ENCODE data around the gene MYO10. TPM values are rescaled to one million over a fixed set of nuclear protein-coding genes. Genes with fewer than 3 reads are reported as not detected.
"Not testable (repeated sequence)": the region's sequence is repeated elsewhere in the genome, so short reads cannot be mapped to it uniquely, and the experiment has no call there.

MYO10 gene
- total RNA-seq, 1 experiment from 2014 or later, result 71.9 TPM

DNA sequence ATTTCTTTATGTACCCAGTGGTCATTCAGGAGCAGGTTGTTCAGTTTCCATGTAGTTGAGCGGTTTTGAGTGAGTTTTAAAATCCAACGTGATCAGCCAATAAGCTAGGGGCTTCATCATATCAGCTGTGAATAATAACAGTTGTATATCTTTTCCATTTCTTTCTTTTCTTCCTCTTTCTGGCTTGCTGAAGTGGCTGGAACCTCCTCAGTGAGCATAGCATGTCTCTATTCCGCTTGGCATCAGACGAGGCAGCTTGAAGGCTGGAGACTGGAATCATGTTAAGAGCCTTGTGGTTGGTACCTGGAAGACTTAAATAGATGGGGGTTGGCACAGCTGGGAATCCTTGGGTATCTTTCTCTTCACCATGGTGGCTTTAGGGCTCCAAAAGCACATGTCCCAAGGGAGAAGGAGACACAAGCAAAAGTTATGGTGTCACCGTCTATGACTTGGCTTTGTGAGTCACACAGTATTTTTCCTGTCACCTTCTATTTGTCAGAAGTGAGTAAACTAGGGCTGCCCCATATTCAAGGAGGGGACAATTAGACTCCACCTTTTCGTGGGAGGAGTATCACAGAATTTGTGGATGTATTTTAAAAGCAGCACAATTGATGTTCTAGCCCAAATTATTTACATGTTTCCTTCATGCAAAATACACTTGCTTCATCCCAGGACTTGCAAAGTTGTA, 281.3 kb downstream of the MYO10 start:
- CTCF ChIA-PET, result no interaction called here
- intact Hi-C loops (cut with micrococcal nuclease; ENCODE audit: unreplicated experiment), result no loop called here

DNA sequence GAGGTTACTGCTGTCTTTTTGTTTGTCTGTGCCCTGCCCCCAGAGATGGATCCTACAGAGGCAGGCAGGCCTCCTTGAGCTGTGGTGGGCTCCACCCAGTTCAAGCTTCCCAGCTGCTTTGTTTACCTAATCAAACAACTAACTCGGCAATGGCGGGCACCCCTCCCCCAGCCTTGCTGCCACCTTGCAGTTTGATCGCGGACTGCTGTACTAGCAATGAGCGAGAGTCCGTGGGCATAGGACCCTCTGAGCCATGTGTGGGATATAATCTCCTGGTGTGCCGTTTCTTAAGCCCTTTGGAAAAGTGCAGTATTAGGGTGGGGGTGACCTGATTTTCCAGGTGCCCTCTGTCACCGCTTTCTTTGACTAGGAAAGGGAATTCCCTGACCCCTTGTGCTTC, 287.3 kb downstream of the MYO10 start:
- H3K27me3 ChIP-seq (ENCODE audit: control insufficient read depth, insufficient read depth, low read length); H3K9me3 ChIP-seq (ENCODE audit: control insufficient read depth, insufficient read depth, low read depth, low read length); DNase-seq (ENCODE audit: low read depth, low spot score); in situ Hi-C loops (cut with HindIII; ENCODE audit: low pct_unique_long_range_greater_than_20kb, low sequenced_read_pairs); BruUV-seq (replicated peaks); H3K27ac ChIP-seq (ENCODE audit: low read length); H3K4me1 ChIP-seq (ENCODE audit: control insufficient read depth, insufficient read depth, low read length); H3K36me3 ChIP-seq (ENCODE audit: control insufficient read depth, insufficient read depth, low read length); CTCF ChIA-PET; intact Hi-C loops (cut with micrococcal nuclease; ENCODE audit: unreplicated experiment); H3K4me3 ChIP-seq (ENCODE audit: low read depth in 2 of 2, low read length in 2 of 2); POLR2A ChIA-PET; ATAC-seq: not testable (repeated sequence)

More for the DNA sequence above, 281.3 kb downstream of the MYO10 start:
- no peak overlapping the region for H3K4me3 ChIP-seq (ENCODE audit: low read depth in 2 of 2, low read length in 2 of 2)
- TF ChIP-seq TCF7L2 (IDR thresholded peaks at IDR 0.05; ENCODE audit: low read depth, low read length) (no peak), POLR2AphosphoS5 (IDR thresholded peaks at IDR 0.05; ENCODE audit: low read depth, low read length) (no peak), SIN3A (IDR thresholded peaks at IDR 0.05; ENCODE audit: borderline replicate concordance, insufficient read depth, low read depth, low read length) (no peak)
- TF ChIP-seq, protein P1, sequence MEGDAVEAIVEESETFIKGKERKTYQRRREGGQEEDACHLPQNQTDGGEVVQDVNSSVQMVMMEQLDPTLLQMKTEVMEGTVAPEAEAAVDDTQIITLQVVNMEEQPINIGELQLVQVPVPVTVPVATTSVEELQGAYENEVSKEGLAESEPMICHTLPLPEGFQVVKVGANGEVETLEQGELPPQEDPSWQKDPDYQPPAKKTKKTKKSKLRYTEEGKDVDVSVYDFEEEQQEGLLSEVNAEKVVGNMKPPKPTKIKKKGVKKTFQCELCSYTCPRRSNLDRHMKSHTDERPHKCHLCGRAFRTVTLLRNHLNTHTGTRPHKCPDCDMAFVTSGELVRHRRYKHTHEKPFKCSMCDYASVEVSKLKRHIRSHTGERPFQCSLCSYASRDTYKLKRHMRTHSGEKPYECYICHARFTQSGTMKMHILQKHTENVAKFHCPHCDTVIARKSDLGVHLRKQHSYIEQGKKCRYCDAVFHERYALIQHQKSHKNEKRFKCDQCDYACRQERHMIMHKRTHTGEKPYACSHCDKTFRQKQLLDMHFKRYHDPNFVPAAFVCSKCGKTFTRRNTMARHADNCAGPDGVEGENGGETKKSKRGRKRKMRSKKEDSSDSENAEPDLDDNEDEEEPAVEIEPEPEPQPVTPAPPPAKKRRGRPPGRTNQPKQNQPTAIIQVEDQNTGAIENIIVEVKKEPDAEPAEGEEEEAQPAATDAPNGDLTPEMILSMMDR (IDR thresholded peaks at IDR 0.05), result no peak
- TF ChIP-seq, protein P2, sequence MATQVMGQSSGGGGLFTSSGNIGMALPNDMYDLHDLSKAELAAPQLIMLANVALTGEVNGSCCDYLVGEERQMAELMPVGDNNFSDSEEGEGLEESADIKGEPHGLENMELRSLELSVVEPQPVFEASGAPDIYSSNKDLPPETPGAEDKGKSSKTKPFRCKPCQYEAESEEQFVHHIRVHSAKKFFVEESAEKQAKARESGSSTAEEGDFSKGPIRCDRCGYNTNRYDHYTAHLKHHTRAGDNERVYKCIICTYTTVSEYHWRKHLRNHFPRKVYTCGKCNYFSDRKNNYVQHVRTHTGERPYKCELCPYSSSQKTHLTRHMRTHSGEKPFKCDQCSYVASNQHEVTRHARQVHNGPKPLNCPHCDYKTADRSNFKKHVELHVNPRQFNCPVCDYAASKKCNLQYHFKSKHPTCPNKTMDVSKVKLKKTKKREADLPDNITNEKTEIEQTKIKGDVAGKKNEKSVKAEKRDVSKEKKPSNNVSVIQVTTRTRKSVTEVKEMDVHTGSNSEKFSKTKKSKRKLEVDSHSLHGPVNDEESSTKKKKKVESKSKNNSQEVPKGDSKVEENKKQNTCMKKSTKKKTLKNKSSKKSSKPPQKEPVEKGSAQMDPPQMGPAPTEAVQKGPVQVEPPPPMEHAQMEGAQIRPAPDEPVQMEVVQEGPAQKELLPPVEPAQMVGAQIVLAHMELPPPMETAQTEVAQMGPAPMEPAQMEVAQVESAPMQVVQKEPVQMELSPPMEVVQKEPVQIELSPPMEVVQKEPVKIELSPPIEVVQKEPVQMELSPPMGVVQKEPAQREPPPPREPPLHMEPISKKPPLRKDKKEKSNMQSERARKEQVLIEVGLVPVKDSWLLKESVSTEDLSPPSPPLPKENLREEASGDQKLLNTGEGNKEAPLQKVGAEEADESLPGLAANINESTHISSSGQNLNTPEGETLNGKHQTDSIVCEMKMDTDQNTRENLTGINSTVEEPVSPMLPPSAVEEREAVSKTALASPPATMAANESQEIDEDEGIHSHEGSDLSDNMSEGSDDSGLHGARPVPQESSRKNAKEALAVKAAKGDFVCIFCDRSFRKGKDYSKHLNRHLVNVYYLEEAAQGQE (IDR thresholded peaks at IDR 0.05; ENCODE audit: insufficient read depth in 1 of 2, low read depth in 2 of 2, low read length in 1 of 2), result no peak
- no peaks in the 10 kb centered on the region for H3K36me3 ChIP-seq (ENCODE audit: control insufficient read depth, insufficient read depth, low read length)
- ATAC-seq (no peak; the same call in 1 of the 2 replicates), DNase-seq (ENCODE audit: low read depth, low spot score) (no peak)
- no TSS peak for BruUV-seq (replicated peaks)
- H3K9me3 ChIP-seq (ENCODE audit: control insufficient read depth, insufficient read depth, low read depth, low read length), result no peaks in the 10 kb centered on the region
- in situ Hi-C loops (cut with HindIII; ENCODE audit: low pct_unique_long_range_greater_than_20kb, low sequenced_read_pairs), result no loop called here
- peaks cover 5% of the 10 kb centered on the region for H3K27me3 ChIP-seq (ENCODE audit: control insufficient read depth, insufficient read depth, low read length)
- H3K4me1 ChIP-seq (ENCODE audit: control insufficient read depth, insufficient read depth, low read length), result no peaks in the 10 kb centered on the region
- no peak overlapping the region for H3K27ac ChIP-seq (ENCODE audit: low read length)
- POLR2A ChIA-PET, result no interaction called here

DNA sequence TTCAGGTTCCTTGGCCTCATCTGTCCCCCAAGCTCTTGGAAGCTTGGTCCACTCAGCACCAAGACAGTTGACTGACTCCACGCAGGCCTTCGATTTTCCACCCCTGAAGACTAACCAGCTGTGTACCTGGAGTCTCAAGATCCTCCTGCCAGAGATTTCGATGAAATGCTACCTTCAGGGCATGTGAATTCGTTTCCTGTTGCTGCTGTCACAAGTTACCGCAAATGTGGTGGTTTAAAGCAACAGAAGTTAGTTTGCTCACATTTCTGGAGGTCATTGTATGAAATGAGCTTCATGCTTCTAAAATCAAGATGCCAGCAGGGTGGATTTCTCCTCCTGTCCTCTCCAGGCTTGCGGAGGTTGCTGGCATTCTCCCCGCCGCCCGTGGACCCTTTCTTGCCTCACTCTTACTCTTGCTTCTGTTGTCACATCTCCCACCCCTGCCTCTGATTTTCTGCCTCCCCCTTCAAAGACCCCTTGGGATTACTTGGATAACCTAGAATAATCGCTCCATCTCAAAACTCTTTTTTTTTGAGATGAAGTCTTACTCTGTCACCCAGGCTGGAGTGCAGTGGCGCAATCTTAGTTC, 291.7 kb downstream of the MYO10 start:
- no peaks in the 10 kb centered on the region for H3K36me3 ChIP-seq (ENCODE audit: control insufficient read depth, insufficient read depth, low read length)
- no peak overlapping the region for H3K4me3 ChIP-seq (ENCODE audit: low read depth in 2 of 2, low read length in 2 of 2)
- ATAC-seq, result no peak
- in situ Hi-C loops (cut with HindIII; ENCODE audit: low pct_unique_long_range_greater_than_20kb, low sequenced_read_pairs) (no loop called here), intact Hi-C loops (cut with micrococcal nuclease; ENCODE audit: unreplicated experiment) (no loop called here)
- ChIA-PET CTCF (no interaction called here), POLR2A (no interaction called here)
- DNase-seq (ENCODE audit: low read depth, low spot score), result no peak
- H3K27me3 ChIP-seq (ENCODE audit: control insufficient read depth, insufficient read depth, low read length), result peaks cover 9% of the 10 kb centered on the region
- H3K4me1 ChIP-seq (ENCODE audit: control insufficient read depth, insufficient read depth, low read length), result no peaks in the 10 kb centered on the region
- no TSS peak for BruUV-seq (replicated peaks)
- H3K27ac ChIP-seq (ENCODE audit: low read length), result no peak overlapping the region
- no peaks in the 10 kb centered on the region for H3K9me3 ChIP-seq (ENCODE audit: control insufficient read depth, insufficient read depth, low read depth, low read length)
- TF ChIP-seq SIN3A (IDR thresholded peaks at IDR 0.05; ENCODE audit: borderline replicate concordance, insufficient read depth, low read depth, low read length), result no peak
- TF ChIP-seq, protein P1 (IDR thresholded peaks at IDR 0.05), result no peak
- no peak for TF ChIP-seq POLR2AphosphoS5 (IDR thresholded peaks at IDR 0.05; ENCODE audit: low read depth, low read length)
- TF ChIP-seq, protein P2 (IDR thresholded peaks at IDR 0.05; ENCODE audit: insufficient read depth in 1 of 2, low read depth in 2 of 2, low read length in 1 of 2), result no peak
- TF ChIP-seq TCF7L2 (IDR thresholded peaks at IDR 0.05; ENCODE audit: low read depth, low read length), result no peak

Measured in Panc1 (cell line).